HS-5 (cell line): ENCODE data around the gene CCDC15.

Source experiments
- DNase-seq: peaks from one replicate; pipeline ENCODE4 v3.0.0-alpha.2; 2012; ENCODE audit warnings: low read depth

CCDC15 gene

GRCh38 chr11:125069008-125069407 is 115.0 kb downstream of the CCDC15 start:
- no peak for DNase-seq

GRCh38 chr11:125069796-125070195 is 115.8 kb downstream of the CCDC15 start:
- DNase-seq = peak; percentile 51

- peak; percentile 63 for DNase-seq
These were observed 116.8 kb downstream of the CCDC15 start for GRCh38 chr11:125070699-125071254.

- no peak for DNase-seq
These were observed 117.4 kb downstream of the CCDC15 start for GRCh38 chr11:125071435-125071834.

- no peak for DNase-seq
These were observed 117.8 kb downstream of the CCDC15 start for GRCh38 chr11:125071846-125072217.

GRCh38 chr11:125072218-125072960 is 118.4 kb downstream of the CCDC15 start:
- no peak for DNase-seq

- no peak for DNase-seq
These were observed 119.1 kb downstream of the CCDC15 start for GRCh38 chr11:125072961-125073590.

- no peak for DNase-seq
These were observed 119.8 kb downstream of the CCDC15 start for GRCh38 chr11:125073616-125074483.

- no peak for DNase-seq
These were observed 120.7 kb downstream of the CCDC15 start for GRCh38 chr11:125074511-125075241.

GRCh38 chr11:125075242-125075625 is 121.2 kb downstream of the CCDC15 start:
- DNase-seq = no peak

GRCh38 chr11:125075900-125076317 is 121.9 kb downstream of the CCDC15 start:
- DNase-seq = no peak

- DNase-seq = no peak
These were observed 122.5 kb downstream of the CCDC15 start for GRCh38 chr11:125076378-125076945.

- DNase-seq = no peak
These were observed 124.0 kb downstream of the CCDC15 start for GRCh38 chr11:125078016-125078415.

GRCh38 chr11:125078516-125079140 is 124.6 kb downstream of the CCDC15 start:
- no peak for DNase-seq

GRCh38 chr11:125079151-125079877 is 125.3 kb downstream of the CCDC15 start:
- DNase-seq = no peak

GRCh38 chr11:125079878-125080530 is 126.0 kb downstream of the CCDC15 start:
- no peak for DNase-seq

GRCh38 chr11:125080531-125080911 is 126.5 kb downstream of the CCDC15 start:
- DNase-seq = no peak

- no peak for DNase-seq
These were observed 127.2 kb downstream of the CCDC15 start for GRCh38 chr11:125081098-125081798.

GRCh38 chr11:125082040-125082439 is 128.0 kb downstream of the CCDC15 start:
- DNase-seq = no peak
